Activated T-cell treated with anti-CD3 and anti-CD28 coated beads for 4 hours (primary cell): ENCODE data around the gene HPDL.
A peak's percentile ranks its signal among the peaks of the same experiment; 100 is the strongest.

ENCODE experiments used
- DNase-seq: peaks from one replicate; pipeline ENCODE4 v3.0.0-alpha.2; 2020

The HPDL gene

GRCh38 chr1:45325851-45326506 is 716 bp upstream of the HPDL start:
- DNase-seq, result no peak

- no peak for DNase-seq
Observed at GRCh38 chr1:45327644-45328515, 1.2 kb downstream of the HPDL start.

GRCh38 chr1:45328680-45329079 is 2.0 kb downstream of the HPDL start:
- DNase-seq, result no peak

- no peak for DNase-seq
Observed at GRCh38 chr1:45329445-45329844, 2.8 kb downstream of the HPDL start.

GRCh38 chr1:45331436-45332345 is 5.0 kb downstream of the HPDL start:
- no peak for DNase-seq

GRCh38 chr1:45332346-45332720 is 5.6 kb downstream of the HPDL start:
- no peak for DNase-seq

GRCh38 chr1:45334308-45335245 is 7.9 kb downstream of the HPDL start:
- DNase-seq, result no peak

- no peak for DNase-seq
Observed at GRCh38 chr1:45335855-45336324, 9.2 kb downstream of the HPDL start.

- DNase-seq, result no peak
Observed at GRCh38 chr1:45337630-45338325, 11.1 kb downstream of the HPDL start.

- DNase-seq, result peak; percentile 88
Observed at GRCh38 chr1:45339789-45340558, 13.3 kb downstream of the HPDL start, which contains the start of the genes MUTYH and TOE1. MUTYH (minus strand) TSS chr1:45340440; CDS start chr1:45334505, 5,935 bp downstream. TOE1 (plus strand) TSS chr1:45340170; CDS start chr1:45340253, 83 bp downstream.

- no peak for DNase-seq
Observed at GRCh38 chr1:45340816-45341466, 14.2 kb downstream of the HPDL start.

GRCh38 chr1:45344499-45344898 is 17.8 kb downstream of the HPDL start:
- no peak for DNase-seq

GRCh38 chr1:45345014-45345413 is 18.3 kb downstream of the HPDL start:
- DNase-seq, result no peak

GRCh38 chr1:45346473-45346872 is 19.8 kb downstream of the HPDL start:
- no peak for DNase-seq

GRCh38 chr1:45348020-45348419 is 21.3 kb downstream of the HPDL start:
- no peak for DNase-seq

- no peak for DNase-seq
Observed at GRCh38 chr1:45348609-45348965, 21.9 kb downstream of the HPDL start.

- DNase-seq, result no peak
Observed at GRCh38 chr1:45348966-45349677, 22.4 kb downstream of the HPDL start.

- DNase-seq, result no peak
Observed at GRCh38 chr1:45351508-45351907, 24.8 kb downstream of the HPDL start.

GRCh38 chr1:45353685-45354084 is 27.0 kb downstream of the HPDL start:
- no peak for DNase-seq
